ENCODE measurements around the gene HERPUD2.
"Not testable (repeated sequence)": the region's sequence is repeated elsewhere in the genome, so short reads cannot be mapped to it uniquely, and the experiment has no call there.

The HERPUD2 gene

DNA sequence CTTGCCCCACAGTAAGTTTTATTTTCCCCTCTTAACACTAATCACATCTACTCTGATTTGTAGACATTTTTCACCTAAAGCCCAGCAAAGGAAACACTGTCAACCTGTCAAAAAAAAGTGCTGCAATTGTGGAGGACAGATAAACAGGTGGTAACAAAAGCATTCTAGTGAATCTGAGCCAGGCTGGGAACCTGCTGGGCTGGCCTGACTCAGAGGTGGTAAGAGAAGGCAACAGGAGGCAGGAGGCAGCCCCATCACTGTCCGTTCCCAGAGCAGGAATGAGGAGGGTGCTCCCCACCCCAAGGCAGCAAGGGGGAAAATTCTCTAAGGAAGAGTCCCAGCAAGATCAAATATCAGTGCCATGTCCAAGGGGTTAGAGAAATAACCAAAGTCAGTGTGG lies 19.5 kb upstream of the HERPUD2 start:
- no peaks in the 10 kb centered on the region for H3K9me3 ChIP-seq (ENCODE audit: control insufficient read depth, low read length)
- H3K4me1 ChIP-seq (ENCODE audit: control insufficient read depth, insufficient read depth, low read length, poor library complexity, severe bottlenecking), result peaks cover 17% of the 10 kb centered on the region
- no peaks in the 10 kb centered on the region for H3K36me3 ChIP-seq (ENCODE audit: control insufficient read depth, insufficient read depth, low read length)
- no peak overlapping the region for H3K4me3 ChIP-seq (ENCODE audit: extremely low read depth, insufficient read depth, low read length, poor library complexity, severe bottlenecking)
- WGBS, 2 experiments (ENCODE audit: insufficient coverage in 2 of 2), result 89 to 100% methylated on average over 1 of the region's 1 CpG
- no peak overlapping the region for H3K27ac ChIP-seq (ENCODE audit: low read depth, low read length, severe bottlenecking)

DNA sequence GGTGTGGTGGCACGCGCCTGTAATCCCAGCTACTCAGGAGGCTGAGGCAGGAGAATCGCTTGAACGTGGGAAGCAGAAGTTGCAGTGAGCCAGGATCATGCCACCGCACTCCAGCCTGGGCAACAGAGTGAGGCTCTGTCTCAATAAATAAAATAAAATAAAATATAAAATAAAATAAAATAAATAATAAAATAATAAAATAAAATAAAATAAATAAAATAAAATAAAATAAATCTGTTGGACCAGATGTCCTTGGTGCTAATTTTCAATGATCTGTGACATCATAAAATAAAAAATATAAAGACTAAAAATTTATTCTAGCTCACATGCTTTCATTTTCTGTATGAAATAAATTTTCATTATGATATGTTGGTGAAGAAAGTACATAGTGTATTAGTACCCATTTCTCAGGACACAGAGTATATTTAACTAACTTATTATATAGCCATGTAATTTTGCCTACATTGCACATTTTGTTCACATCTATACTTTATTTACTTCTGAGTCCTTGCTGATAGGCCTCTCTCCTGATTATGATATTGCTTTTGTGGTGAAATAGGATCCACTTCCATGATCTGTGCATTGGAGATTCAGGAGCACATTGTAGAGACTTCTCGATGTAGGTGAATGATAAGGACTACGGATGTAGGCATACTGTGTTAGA lies 17.8 kb upstream of the HERPUD2 start:
- no peak overlapping the region for H3K4me3 ChIP-seq (ENCODE audit: extremely low read depth, insufficient read depth, low read length, poor library complexity, severe bottlenecking)
- no peak overlapping the region for H3K27ac ChIP-seq (ENCODE audit: low read depth, low read length, severe bottlenecking)
- peaks cover 17% of the 10 kb centered on the region for H3K4me1 ChIP-seq (ENCODE audit: control insufficient read depth, insufficient read depth, low read length, poor library complexity, severe bottlenecking)
- H3K9me3 ChIP-seq (ENCODE audit: control insufficient read depth, low read length), result no peaks in the 10 kb centered on the region
- no peaks in the 10 kb centered on the region for H3K36me3 ChIP-seq (ENCODE audit: control insufficient read depth, insufficient read depth, low read length)
- 93 to 96% methylated on average over 3 to 6 of the region's 7 CpGs for WGBS, 2 experiments (ENCODE audit: insufficient coverage in 2 of 2)

DNA sequence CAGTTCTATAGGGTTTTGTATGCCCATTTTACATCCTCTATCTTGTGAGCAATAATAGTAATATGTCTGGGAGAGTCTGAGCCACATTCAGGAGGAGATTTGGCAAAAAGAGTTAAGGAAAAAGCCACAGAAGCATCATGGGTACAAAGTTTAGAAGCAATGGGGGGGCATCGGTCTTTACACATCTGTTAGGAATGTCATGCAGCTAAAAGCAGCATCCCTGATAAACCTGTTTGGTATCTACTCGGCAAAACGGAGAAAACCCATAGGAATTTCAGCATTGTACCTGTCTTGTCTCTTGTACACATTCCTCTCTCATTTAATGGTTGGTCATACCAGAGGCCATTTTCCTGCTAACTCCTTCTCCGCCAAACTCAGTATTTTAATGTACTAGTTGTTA lies 12.5 kb upstream of the HERPUD2 start:
- no peak overlapping the region for H3K4me3 ChIP-seq (ENCODE audit: extremely low read depth, insufficient read depth, low read length, poor library complexity, severe bottlenecking)
- no peaks in the 10 kb centered on the region for H3K9me3 ChIP-seq (ENCODE audit: control insufficient read depth, low read length)
- WGBS, 2 experiments (ENCODE audit: insufficient coverage in 2 of 2), result 51 to 85% methylated on average over 2 to 3 of the region's 4 CpGs
- H3K36me3 ChIP-seq (ENCODE audit: control insufficient read depth, insufficient read depth, low read length), result no peaks in the 10 kb centered on the region
- H3K27ac ChIP-seq (ENCODE audit: low read depth, low read length, severe bottlenecking), result no peak overlapping the region
- H3K4me1 ChIP-seq (ENCODE audit: control insufficient read depth, insufficient read depth, low read length, poor library complexity, severe bottlenecking), result peaks cover 17% of the 10 kb centered on the region

DNA sequence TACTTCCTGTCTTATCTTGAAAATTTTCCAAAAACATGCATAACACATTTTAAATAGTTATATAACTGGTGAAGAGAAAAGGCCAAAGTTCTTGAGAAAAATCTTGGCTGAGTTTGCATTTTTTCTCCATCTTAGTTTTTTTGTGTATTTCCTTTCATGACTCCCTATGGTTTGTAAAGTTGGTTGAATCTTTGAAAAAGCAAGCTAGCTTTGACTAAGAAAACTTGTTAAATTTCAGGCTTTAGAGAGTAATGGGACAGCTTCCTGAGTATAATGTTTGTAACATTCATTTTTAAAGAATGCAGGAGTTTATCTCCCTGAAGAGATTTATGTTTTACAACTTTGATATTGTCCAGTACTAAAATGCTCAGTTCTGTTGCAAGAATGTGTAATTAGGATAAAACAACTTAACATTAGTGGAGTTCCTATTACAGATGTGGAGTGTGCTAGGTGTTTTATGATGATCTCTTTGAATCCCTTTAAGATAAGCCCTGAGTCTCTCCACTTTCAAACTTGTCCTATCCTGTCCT lies 11.1 kb upstream of the HERPUD2 start:
- Histone ChIP-seq H3K9me3 (ENCODE audit: control insufficient read depth, low read length) (no peaks in the 10 kb centered on the region), H3K4me3 (ENCODE audit: extremely low read depth, insufficient read depth, low read length, poor library complexity, severe bottlenecking) (no peak overlapping the region), H3K27ac (ENCODE audit: low read depth, low read length, severe bottlenecking) (no peak overlapping the region), H3K36me3 (ENCODE audit: control insufficient read depth, insufficient read depth, low read length) (no peaks in the 10 kb centered on the region), H3K4me1 (ENCODE audit: control insufficient read depth, insufficient read depth, low read length, poor library complexity, severe bottlenecking) (peaks cover 19% of the 10 kb centered on the region)

DNA sequence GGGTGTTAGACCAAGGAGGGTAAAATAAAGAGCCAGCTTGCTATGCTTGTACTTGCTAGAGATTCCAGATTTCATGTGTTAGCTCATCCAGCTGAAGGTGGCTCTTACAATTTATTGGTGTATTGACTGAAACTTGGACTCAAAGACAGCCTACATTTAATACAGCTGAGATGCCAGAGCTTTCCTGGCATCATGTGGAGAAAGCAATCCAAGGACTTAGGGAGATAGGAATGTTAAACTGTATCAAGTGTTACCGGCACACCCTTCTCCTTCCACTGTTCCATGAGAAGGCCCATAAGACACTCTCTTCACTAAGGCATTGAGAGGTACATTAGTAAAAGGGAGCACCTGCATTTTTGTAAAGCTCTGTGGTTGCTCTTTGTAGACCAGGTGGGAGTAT lies 9.3 kb upstream of the HERPUD2 start:
- Histone ChIP-seq H3K9me3 (ENCODE audit: control insufficient read depth, low read length) (no peaks in the 10 kb centered on the region), H3K27ac (ENCODE audit: low read depth, low read length, severe bottlenecking) (no peak overlapping the region), H3K36me3 (ENCODE audit: control insufficient read depth, insufficient read depth, low read length) (no peaks in the 10 kb centered on the region), H3K4me1 (ENCODE audit: control insufficient read depth, insufficient read depth, low read length, poor library complexity, severe bottlenecking) (peaks cover 16% of the 10 kb centered on the region), H3K4me3 (ENCODE audit: extremely low read depth, insufficient read depth, low read length, poor library complexity, severe bottlenecking) (no peak overlapping the region)
- no CpG with 5 or more reads among the region's 1 CpG for WGBS, 2 experiments (ENCODE audit: insufficient coverage in 2 of 2)

DNA sequence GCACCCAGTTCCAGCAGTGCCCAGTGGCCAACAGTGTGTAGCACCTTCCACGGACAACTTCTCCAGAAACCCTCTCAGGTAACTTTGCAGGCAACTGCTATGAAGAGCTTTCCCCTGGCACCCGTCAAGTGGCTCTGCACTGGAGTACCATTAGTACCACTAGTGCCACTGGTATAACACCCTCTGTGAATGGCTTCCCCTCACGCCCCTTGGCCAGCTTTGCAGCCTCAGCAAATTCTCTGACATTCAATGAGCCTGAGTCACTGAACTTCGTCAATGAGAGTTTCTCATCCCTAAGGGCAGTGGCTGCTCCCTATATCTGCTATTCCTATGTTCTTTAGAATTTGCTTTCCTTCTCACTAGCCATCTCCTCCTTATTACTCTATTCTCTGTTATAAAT lies 7.6 kb upstream of the HERPUD2 start:
- 84 to 87% methylated on average over 4 of the region's 4 CpGs for WGBS, 2 experiments (ENCODE audit: insufficient coverage in 2 of 2)
- H3K9me3 ChIP-seq (ENCODE audit: control insufficient read depth, low read length), result no peaks in the 10 kb centered on the region
- no peaks in the 10 kb centered on the region for H3K36me3 ChIP-seq (ENCODE audit: control insufficient read depth, insufficient read depth, low read length)
- no peak overlapping the region for H3K4me3 ChIP-seq (ENCODE audit: extremely low read depth, insufficient read depth, low read length, poor library complexity, severe bottlenecking)
- peaks cover 19% of the 10 kb centered on the region for H3K4me1 ChIP-seq (ENCODE audit: control insufficient read depth, insufficient read depth, low read length, poor library complexity, severe bottlenecking)
- no peak overlapping the region for H3K27ac ChIP-seq (ENCODE audit: low read depth, low read length, severe bottlenecking)

DNA sequence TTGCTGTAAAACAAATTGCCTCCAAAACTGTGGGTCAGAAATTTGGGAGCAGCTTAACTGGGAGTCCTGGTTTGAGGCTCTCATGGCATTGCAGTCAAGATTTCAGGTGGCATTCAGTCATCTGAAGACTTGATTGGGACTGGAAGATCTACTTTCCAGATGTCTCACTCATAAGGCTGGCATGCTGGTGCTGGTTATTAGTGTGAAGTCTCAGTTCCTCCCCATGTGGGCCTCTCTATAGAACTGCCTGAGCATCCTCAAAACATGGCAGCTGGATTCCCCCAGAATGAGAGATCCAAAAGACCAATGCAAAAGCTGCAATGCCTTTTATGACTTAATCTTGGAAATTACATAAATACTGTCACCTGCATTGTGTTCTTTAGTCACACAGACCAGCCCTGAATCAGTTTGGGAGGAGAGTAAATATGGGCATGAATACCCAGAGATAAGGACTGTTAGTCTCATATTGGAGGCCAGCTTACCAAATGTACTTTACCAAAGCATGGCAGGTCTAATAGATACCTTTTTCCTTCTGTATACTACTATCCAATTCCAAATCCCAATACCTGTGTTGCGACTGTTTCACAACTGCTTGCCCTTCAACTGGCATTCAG lies 6.5 kb upstream of the HERPUD2 start:
- H3K4me3 ChIP-seq (ENCODE audit: extremely low read depth, insufficient read depth, low read length, poor library complexity, severe bottlenecking), result no peak overlapping the region
- WGBS, 2 experiments (ENCODE audit: insufficient coverage in 2 of 2), result 100% methylated on average over 1 of the region's 1 CpG
- H3K9me3 ChIP-seq (ENCODE audit: control insufficient read depth, low read length), result no peaks in the 10 kb centered on the region
- peaks cover 25% of the 10 kb centered on the region for H3K4me1 ChIP-seq (ENCODE audit: control insufficient read depth, insufficient read depth, low read length, poor library complexity, severe bottlenecking)
- H3K27ac ChIP-seq (ENCODE audit: low read depth, low read length, severe bottlenecking), result no peak overlapping the region
- H3K36me3 ChIP-seq (ENCODE audit: control insufficient read depth, insufficient read depth, low read length), result no peaks in the 10 kb centered on the region

DNA sequence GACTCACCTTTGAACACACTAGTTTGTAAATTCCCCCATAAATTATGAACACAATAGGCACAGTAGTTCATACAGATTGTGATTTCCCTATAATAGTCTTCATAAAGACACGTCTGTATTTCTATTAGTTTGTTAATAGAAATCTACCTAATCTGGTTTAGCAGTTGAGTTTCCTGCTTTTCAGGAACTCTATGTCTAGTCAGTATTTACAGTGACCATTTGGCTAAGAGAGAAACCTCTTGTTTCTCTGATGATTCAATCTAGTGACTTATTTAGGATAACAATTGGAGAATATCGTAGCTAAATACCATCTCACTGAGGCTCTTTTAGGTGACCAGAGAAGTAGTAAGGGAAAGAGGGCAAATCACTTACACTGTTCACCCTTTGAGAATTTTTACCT lies 5.9 kb upstream of the HERPUD2 start:
- WGBS, 2 experiments (ENCODE audit: insufficient coverage in 2 of 2), result no CpG with 5 or more reads among the region's 2 CpGs
- peaks cover 24% of the 10 kb centered on the region for H3K4me1 ChIP-seq (ENCODE audit: control insufficient read depth, insufficient read depth, low read length, poor library complexity, severe bottlenecking)

DNA sequence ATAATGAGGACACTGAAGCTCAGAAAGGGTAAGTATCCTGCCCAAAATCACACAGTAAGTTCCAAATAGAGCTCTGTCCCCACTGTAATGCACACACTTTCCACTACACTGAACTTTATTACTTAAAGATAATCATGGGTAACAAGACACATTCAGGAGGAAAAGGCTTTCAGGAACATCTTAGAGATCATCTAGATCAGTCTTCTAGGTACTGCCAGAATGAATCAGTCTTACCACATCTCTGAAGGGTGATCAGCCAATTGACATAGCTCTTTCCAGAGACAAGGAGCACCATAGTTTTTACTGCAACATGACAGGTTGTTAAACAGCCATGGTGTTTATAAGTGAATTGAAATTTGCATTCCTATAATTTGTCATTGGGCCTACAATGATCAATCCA lies 5.4 kb upstream of the HERPUD2 start:
- no peak overlapping the region for H3K4me3 ChIP-seq (ENCODE audit: extremely low read depth, insufficient read depth, low read length, poor library complexity, severe bottlenecking)
- H3K27ac ChIP-seq (ENCODE audit: low read depth, low read length, severe bottlenecking), result no peak overlapping the region
- H3K36me3 ChIP-seq (ENCODE audit: control insufficient read depth, insufficient read depth, low read length), result no peaks in the 10 kb centered on the region
- H3K4me1 ChIP-seq (ENCODE audit: control insufficient read depth, insufficient read depth, low read length, poor library complexity, severe bottlenecking), result peaks cover 22% of the 10 kb centered on the region
- no peaks in the 10 kb centered on the region for H3K9me3 ChIP-seq (ENCODE audit: control insufficient read depth, low read length)

More for the DNA sequence above, 5.9 kb upstream of the HERPUD2 start:
- no peaks in the 10 kb centered on the region for H3K9me3 ChIP-seq (ENCODE audit: control insufficient read depth, low read length)
- H3K27ac ChIP-seq (ENCODE audit: low read depth, low read length, severe bottlenecking), result no peak overlapping the region
- H3K36me3 ChIP-seq (ENCODE audit: control insufficient read depth, insufficient read depth, low read length), result no peaks in the 10 kb centered on the region
- H3K4me3 ChIP-seq (ENCODE audit: extremely low read depth, insufficient read depth, low read length, poor library complexity, severe bottlenecking), result no peak overlapping the region

DNA sequence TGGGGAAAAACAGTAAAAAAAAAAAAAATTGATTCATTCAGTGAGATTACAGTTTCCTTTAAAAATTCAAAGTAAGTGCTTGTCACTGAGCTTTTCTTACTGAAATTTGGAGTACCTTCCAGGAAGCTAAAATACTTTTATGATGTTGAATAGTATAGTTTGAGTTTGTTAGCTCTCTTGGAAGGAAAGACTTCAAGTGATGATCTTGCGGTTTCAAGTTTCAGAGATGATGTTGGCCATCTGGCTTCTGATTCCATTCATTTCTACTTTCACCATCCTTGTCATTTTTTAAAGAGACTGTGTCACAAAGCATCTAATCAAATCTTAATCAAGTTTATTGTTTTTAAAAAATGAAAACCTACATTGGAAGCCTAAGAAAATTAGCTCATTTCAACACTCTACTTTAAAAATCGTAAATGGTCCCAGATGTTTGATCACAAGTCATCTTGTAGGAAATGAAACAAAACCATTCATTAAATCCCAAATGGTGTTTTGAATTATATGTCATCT lies 4.9 kb upstream of the HERPUD2 start:
- H3K36me3 ChIP-seq (ENCODE audit: control insufficient read depth, insufficient read depth, low read length), result no peaks in the 10 kb centered on the region
- H3K9me3 ChIP-seq (ENCODE audit: control insufficient read depth, low read length), result no peaks in the 10 kb centered on the region
- H3K4me3 ChIP-seq (ENCODE audit: extremely low read depth, insufficient read depth, low read length, poor library complexity, severe bottlenecking), result no peak overlapping the region
- WGBS, 2 experiments (ENCODE audit: insufficient coverage in 2 of 2), result 100% methylated on average over 1 of the region's 2 CpGs; no CpG with 5 or more reads in 1 of the 2 experiments
- no peak overlapping the region for H3K27ac ChIP-seq (ENCODE audit: low read depth, low read length, severe bottlenecking)
- H3K4me1 ChIP-seq (ENCODE audit: control insufficient read depth, insufficient read depth, low read length, poor library complexity, severe bottlenecking), result peaks cover 22% of the 10 kb centered on the region

DNA sequence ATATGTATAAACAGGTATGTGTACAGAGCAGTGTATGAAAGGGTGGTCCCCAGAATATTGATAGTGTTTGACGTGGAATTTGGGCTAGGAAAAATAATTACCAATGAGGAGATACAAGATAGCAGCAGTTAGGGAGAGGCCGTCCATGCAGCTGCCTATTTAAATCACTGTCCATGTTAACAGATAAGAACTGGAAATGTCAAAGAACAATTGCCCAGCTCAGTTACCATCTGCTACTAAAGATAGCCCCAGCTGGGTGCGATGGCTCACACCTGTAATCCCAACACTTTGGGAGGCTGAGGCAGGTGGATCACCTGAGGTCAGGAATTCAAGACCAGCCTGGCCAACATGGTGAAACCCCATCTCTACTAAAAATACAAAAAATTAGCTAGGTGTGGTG lies 3.4 kb upstream of the HERPUD2 start:
- not testable (repeated sequence) for H3K27ac ChIP-seq (ENCODE audit: low read depth, low read length, severe bottlenecking); H3K36me3 ChIP-seq (ENCODE audit: control insufficient read depth, insufficient read depth, low read length); H3K4me3 ChIP-seq (ENCODE audit: extremely low read depth, insufficient read depth, low read length, poor library complexity, severe bottlenecking); H3K9me3 ChIP-seq (ENCODE audit: control insufficient read depth, low read length)
- WGBS, 2 experiments (ENCODE audit: insufficient coverage in 2 of 2), result 87% methylated on average over 2 of the region's 3 CpGs; no CpG with 5 or more reads in 1 of the 2 experiments
- peaks cover 22% of the 10 kb centered on the region for H3K4me1 ChIP-seq (ENCODE audit: control insufficient read depth, insufficient read depth, low read length, poor library complexity, severe bottlenecking)
